ENCODE results near the gene GPR143.

DNA sequence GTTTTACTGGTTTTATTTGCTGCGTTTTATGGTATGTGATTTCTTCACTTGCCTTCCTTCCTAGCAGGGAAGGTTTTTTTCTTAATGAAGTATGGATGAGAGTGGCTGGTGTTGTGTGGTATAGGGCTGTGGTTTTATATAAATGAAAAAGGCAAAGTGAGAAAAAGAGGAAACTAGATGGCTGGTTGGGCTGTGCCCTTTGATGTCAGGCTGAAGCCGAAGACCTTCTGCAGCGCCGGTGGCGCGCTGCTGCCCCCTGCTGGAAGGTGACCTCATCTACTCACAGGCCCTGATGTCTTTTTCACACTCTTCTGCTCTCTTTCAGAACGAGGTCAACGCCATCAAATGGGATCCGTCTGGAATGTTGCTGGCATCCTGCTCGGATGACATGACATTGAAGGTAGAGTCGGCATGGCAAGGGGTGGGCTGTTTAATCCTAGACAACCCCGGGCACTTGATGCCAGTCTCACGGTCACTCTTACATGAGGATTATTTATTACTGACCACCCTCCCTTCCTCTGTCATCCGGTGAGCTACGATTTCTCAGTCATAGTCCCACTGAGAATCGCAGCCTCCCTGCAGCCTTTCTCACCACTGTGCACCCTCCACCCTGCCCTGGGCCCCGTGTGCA is 56.6 kb downstream of the GPR143 start:
- TF ChIP-seq, protein P1, sequence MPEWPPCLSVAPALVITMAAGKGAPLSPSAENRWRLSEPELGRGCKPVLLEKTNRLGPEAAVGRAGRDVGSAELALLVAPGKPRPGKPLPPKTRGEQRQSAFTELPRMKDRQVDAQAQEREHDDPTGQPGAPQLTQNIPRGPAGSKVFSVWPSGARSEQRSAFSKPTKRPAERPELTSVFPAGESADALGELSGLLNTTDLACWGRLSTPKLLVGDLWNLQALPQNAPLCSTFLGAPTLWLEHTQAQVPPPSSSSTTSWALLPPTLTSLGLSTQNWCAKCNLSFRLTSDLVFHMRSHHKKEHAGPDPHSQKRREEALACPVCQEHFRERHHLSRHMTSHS (tag by site-specific recombination; IDR thresholded peaks at IDR 0.05): no peak
- TF ChIP-seq ZNF132 (tag by site-specific recombination; IDR thresholded peaks at IDR 0.05; ENCODE audit: borderline replicate concordance) (no peak), ZNF654 (tag by site-specific recombination; IDR thresholded peaks at IDR 0.05; ENCODE audit: low read depth) (peak; percentile 44)
- TF ChIP-seq, protein P2, sequence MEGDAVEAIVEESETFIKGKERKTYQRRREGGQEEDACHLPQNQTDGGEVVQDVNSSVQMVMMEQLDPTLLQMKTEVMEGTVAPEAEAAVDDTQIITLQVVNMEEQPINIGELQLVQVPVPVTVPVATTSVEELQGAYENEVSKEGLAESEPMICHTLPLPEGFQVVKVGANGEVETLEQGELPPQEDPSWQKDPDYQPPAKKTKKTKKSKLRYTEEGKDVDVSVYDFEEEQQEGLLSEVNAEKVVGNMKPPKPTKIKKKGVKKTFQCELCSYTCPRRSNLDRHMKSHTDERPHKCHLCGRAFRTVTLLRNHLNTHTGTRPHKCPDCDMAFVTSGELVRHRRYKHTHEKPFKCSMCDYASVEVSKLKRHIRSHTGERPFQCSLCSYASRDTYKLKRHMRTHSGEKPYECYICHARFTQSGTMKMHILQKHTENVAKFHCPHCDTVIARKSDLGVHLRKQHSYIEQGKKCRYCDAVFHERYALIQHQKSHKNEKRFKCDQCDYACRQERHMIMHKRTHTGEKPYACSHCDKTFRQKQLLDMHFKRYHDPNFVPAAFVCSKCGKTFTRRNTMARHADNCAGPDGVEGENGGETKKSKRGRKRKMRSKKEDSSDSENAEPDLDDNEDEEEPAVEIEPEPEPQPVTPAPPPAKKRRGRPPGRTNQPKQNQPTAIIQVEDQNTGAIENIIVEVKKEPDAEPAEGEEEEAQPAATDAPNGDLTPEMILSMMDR (tag by site-specific recombination; IDR thresholded peaks at IDR 0.05): no peak

Data from HEK293 (cell line).